ENCODE data around the gene DHTKD1.

- TF ChIP-seq ZNF274 (IDR thresholded peaks at IDR 0.05; ENCODE audit: low read depth, low read length) = no peak
- no peak for TF ChIP-seq POLR2A (IDR thresholded peaks at IDR 0.05; ENCODE audit: borderline replicate concordance, extremely low read depth, insufficient read depth, insufficient read length)
- TF ChIP-seq EZH2 (IDR thresholded peaks at IDR 0.05) = no peak
- TF ChIP-seq REST (IDR thresholded peaks at IDR 0.05; ENCODE audit: low read depth) = no peak
- no peak for TF ChIP-seq CTCF (IDR thresholded peaks at IDR 0.05 in 2 of 3, conservative IDR thresholded peaks at IDR 0.05 in 1 of 3; ENCODE audit: borderline replicate concordance in 1 of 3, insufficient read depth in 1 of 3, low read depth in 2 of 3, low read length in 2 of 3)
- no peak for TF ChIP-seq EZH2phosphoT487 (IDR thresholded peaks at IDR 0.05; ENCODE audit: borderline replicate concordance)
- no peak for TF ChIP-seq EGR1 (IDR thresholded peaks at IDR 0.05; ENCODE audit: low read depth)
- no peak for TF ChIP-seq SRF (IDR thresholded peaks at IDR 0.05; ENCODE audit: low read depth)
- TF ChIP-seq ELF1 (IDR thresholded peaks at IDR 0.05; ENCODE audit: borderline replicate concordance, low read depth) = no peak
- no peak for TF ChIP-seq MAX (IDR thresholded peaks at IDR 0.05)
- no peak for TF ChIP-seq RAD21 (IDR thresholded peaks at IDR 0.05; ENCODE audit: low read depth)
- TF ChIP-seq JUND (IDR thresholded peaks at IDR 0.05) = no peak
- no peak for TF ChIP-seq POLR2AphosphoS5 (IDR thresholded peaks at IDR 0.05; ENCODE audit: low read depth, low read length)
Observed at GRCh38 chr10:12061124-12061523, 7.6 kb upstream of the DHTKD1 start.

All from HCT116 (cell line).